Smooth muscle cell (in vitro differentiated cells): ENCODE results near the gene FUBP1. TPM values are rescaled to one million over a fixed set of nuclear protein-coding genes. Genes with fewer than 3 reads are reported as not detected.
A peak's percentile ranks its signal among the peaks of the same experiment; 100 is the strongest.

Experiments
- DNase-seq: peaks from one replicate; lab custom pipeline; 2025; ENCODE audit not compliant: unreplicated experiment; lab: John Stamatoyannopoulos, UW
- H2AFZ ChIP-seq: fragments of 200-600 bp; sonication (generic); 2 replicates; pipeline ENCODE4 v1.6.0; 2016; ENCODE audit warnings: antibody characterized with exemption, low read depth, mild to moderate bottlenecking
- H3F3A ChIP-seq: fragments of 200-600 bp; sonication (generic); 2 replicates; pipeline ENCODE4 v1.6.0; 2017; ENCODE audit warnings: antibody characterized with exemption, low read depth
- H3K27ac ChIP-seq: fragments of 200-600 bp; sonication (generic); 2 replicates; pipeline ENCODE4 v1.5.1; 2016; ENCODE audit warnings: low read depth, mild to moderate bottlenecking
- H3K27me3 ChIP-seq: fragments of 200-600 bp; sonication (generic); 2 replicates; pipeline ENCODE4 v1.6.1; 2016; ENCODE audit warnings: low read depth, mild to moderate bottlenecking
- H3K36me3 ChIP-seq: fragments of 200-600 bp; sonication (generic); 2 replicates; pipeline ENCODE4 v1.5.1; 2016; ENCODE audit warnings: low read depth
- H3K4me1 ChIP-seq: fragments of 200-600 bp; sonication (generic); 2 replicates; pipeline ENCODE4 v1.5.1; 2016; ENCODE audit warnings: low read depth
- H3K4me2 ChIP-seq: fragments of 200-600 bp; sonication (generic); 2 replicates; pipeline ENCODE4 v1.6.0; 2016; ENCODE audit warnings: mild to moderate bottlenecking
- H3K4me3 ChIP-seq: fragments of 200-600 bp; sonication (generic); 2 replicates; pipeline ENCODE4 v1.5.1; 2016; ENCODE audit warnings: mild to moderate bottlenecking
- H3K79me2 ChIP-seq: fragments of 200-600 bp; sonication (generic); 2 replicates; pipeline ENCODE4 v1.6.0; 2016; ENCODE audit warnings: low read depth, mild to moderate bottlenecking
- H3K9ac ChIP-seq: fragments of 200-600 bp; sonication (generic); 2 replicates; pipeline ENCODE4 v1.6.0; 2016; ENCODE audit warnings: low read depth
- H3K9me3 ChIP-seq: fragments of 200-600 bp; sonication (generic); replicated peaks from 2 replicates; pipeline ENCODE4 v1.5.1; 2016; ENCODE audit warnings: low read depth
- H4K20me1 ChIP-seq: fragments of 200-600 bp; sonication (generic); 2 replicates; pipeline ENCODE4 v1.6.0; 2016; ENCODE audit warnings: low read depth
- WGBS: methylation state at CpG from one replicate; pipeline ENCODE4 v1.1.7; 2016; ENCODE audit warnings: low lambda C conversion rate; 5-methylcytosine and 5-hydroxymethylcytosine counted together
- polyA plus RNA-seq: library from polyadenylated mRNA; unstranded; fragments of >200 nt; fragmentation: Nextera tagmentation; extraction: Ambion mirVana; gene quantifications from 2 replicates; pipeline ENCODE4 v1.2.1, GENCODE V29; 2016
- small RNA-seq: library from RNA; depleted of rRNA; stranded (forward); fragments of <200 nt; gene quantifications from one replicate; pipeline ENCODE3, GENCODE V24; 2014
- total RNA-seq: library from RNA; depleted of rRNA; stranded (reverse); fragments of >200 nt; gene quantifications from 2 replicates; pipeline ENCODE4 v1.2.3, GENCODE V29; 2014
- TF ChIP-seq, protein P1 (sequence below): fragments of 200-600 bp; sonication (generic); IDR thresholded peaks from 2 replicates; pipeline ENCODE4 v1.5.1; 2017; ENCODE audit warnings: borderline replicate concordance, mild to moderate bottlenecking, antibody characterized with exemption; ENCODE audit not compliant: insufficient read depth, poor library complexity, severe bottlenecking

FUBP1 gene
- total and polyA plus RNA-seq, 2 experiments from 2014 or later = 50.5 to 144 TPM

DNA sequence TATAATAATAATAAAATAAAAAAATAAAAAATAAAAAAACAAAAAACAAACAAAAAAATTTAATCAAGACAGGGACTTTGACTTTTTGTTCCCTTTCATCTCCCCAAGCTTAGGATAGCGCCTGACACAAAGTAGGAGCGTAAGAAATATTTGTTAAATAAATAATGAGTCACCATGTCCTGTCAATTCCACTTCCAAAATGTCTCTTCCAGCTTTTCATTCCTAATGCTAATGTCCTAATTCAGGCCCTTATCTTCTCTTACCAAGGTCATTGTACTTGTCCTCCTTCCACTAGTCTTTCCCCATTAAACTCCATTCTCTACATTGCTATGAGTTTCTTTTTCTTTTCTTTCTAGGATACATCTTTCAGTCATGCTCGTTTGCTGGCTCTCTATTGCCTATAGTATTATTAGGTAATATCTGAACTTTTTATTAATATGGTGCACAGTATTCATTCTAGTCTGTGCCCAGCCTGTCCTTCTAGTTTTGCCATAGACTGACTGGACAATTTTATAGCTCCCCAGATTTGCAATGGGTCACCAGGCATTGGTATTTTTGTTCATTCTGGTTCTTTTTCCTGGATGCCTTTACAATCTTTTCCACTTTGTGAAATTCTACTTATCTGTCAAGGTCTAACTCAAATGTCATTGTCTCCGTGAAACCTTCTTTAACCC, 79.1 kb downstream of the FUBP1 start:
- H3K9me3 ChIP-seq = no peaks in the 10 kb centered on the region
- no peak overlapping the region for H3K9ac ChIP-seq
- H3F3A ChIP-seq = no peaks in the 10 kb centered on the region
- no peaks in the 10 kb centered on the region for H3K4me1 ChIP-seq
- WGBS = 86% methylated on average over 4 of the region's 4 CpGs
- H3K36me3 ChIP-seq = no peaks in the 10 kb centered on the region
- H2AFZ ChIP-seq = no peak overlapping the region
- DNase-seq = no peak
- no peak overlapping the region for H3K4me2 ChIP-seq
- no peak overlapping the region for H3K4me3 ChIP-seq
- H3K27me3 ChIP-seq = no peaks in the 10 kb centered on the region
- H4K20me1 ChIP-seq = peaks cover 36% of the 10 kb centered on the region
- H3K27ac ChIP-seq = no peak overlapping the region
- H3K79me2 ChIP-seq = peaks cover 41% of the 10 kb centered on the region
- TF ChIP-seq, protein P1, sequence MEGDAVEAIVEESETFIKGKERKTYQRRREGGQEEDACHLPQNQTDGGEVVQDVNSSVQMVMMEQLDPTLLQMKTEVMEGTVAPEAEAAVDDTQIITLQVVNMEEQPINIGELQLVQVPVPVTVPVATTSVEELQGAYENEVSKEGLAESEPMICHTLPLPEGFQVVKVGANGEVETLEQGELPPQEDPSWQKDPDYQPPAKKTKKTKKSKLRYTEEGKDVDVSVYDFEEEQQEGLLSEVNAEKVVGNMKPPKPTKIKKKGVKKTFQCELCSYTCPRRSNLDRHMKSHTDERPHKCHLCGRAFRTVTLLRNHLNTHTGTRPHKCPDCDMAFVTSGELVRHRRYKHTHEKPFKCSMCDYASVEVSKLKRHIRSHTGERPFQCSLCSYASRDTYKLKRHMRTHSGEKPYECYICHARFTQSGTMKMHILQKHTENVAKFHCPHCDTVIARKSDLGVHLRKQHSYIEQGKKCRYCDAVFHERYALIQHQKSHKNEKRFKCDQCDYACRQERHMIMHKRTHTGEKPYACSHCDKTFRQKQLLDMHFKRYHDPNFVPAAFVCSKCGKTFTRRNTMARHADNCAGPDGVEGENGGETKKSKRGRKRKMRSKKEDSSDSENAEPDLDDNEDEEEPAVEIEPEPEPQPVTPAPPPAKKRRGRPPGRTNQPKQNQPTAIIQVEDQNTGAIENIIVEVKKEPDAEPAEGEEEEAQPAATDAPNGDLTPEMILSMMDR = no peak

Small RNA genes lying within 50 kb of the gene (small RNA-seq; reads per million reads assigned to genes)
- gene AC103591.3 = 0.58 reads per million, percentile 20 among the genes with 10 or more reads in this experiment

Other genes starting within 250 kb of the FUBP1 start
- 41.3 and 60.8 TPM in 2 replicates for gene USP33, start 219.2 kb downstream of the FUBP1 start, total RNA-seq
- gene USP33, start 219.2 kb downstream of the FUBP1 start, polyA plus RNA-seq = 26.4 and 28.8 TPM in 2 replicates
- gene MIGA1, start 199.4 kb downstream of the FUBP1 start, total RNA-seq = 21.2 and 22.7 TPM in 2 replicates
- 6.6 and 7.1 TPM in 2 replicates for gene MIGA1, start 199.4 kb downstream of the FUBP1 start, polyA plus RNA-seq
- 12.5 and 16.8 TPM in 2 replicates for gene NEXN, start 90.4 kb downstream of the FUBP1 start, total RNA-seq
- 20.2 and 28.6 TPM in 2 replicates for gene NEXN, start 90.4 kb downstream of the FUBP1 start, polyA plus RNA-seq
- gene DNAJB4, start 25.9 kb upstream of the FUBP1 start, total RNA-seq = 48.9 and 92.8 TPM in 2 replicates
- 31.5 and 43.4 TPM in 2 replicates for gene DNAJB4, start 25.9 kb upstream of the FUBP1 start, polyA plus RNA-seq
- 0.13 TPM in 1 of 2 replicates, not detected in the other for gene GIPC2, start 66.9 kb upstream of the FUBP1 start, total RNA-seq
- 0.05 TPM in 1 of 2 replicates, not detected in the other for gene GIPC2, start 66.9 kb upstream of the FUBP1 start, polyA plus RNA-seq